ENCODE data around the gene NKD1.

NKD1 gene

GRCh38 chr16:50605733-50606430 lies 57.7 kb downstream of the NKD1 start:
- H3K4me3 ChIP-seq (ENCODE audit: low read depth, low read length): no peak overlapping the region
- TF ChIP-seq CTCF (IDR thresholded peaks at IDR 0.05; ENCODE audit: borderline replicate concordance, insufficient read depth, low read depth, low read length): no peak

GRCh38 chr16:50606431-50607050 lies 58.3 kb downstream of the NKD1 start:
- no peak for TF ChIP-seq CTCF (IDR thresholded peaks at IDR 0.05; ENCODE audit: borderline replicate concordance, insufficient read depth, low read depth, low read length)
- H3K4me3 ChIP-seq (ENCODE audit: low read depth, low read length): no peak overlapping the region

GRCh38 chr16:50607051-50607431 lies 58.8 kb downstream of the NKD1 start:
- no peak overlapping the region for H3K4me3 ChIP-seq (ENCODE audit: low read depth, low read length)
- TF ChIP-seq CTCF (IDR thresholded peaks at IDR 0.05; ENCODE audit: borderline replicate concordance, insufficient read depth, low read depth, low read length): no peak

- no peak overlapping the region for H3K4me3 ChIP-seq (ENCODE audit: low read depth, low read length)
- TF ChIP-seq CTCF (IDR thresholded peaks at IDR 0.05; ENCODE audit: borderline replicate concordance, insufficient read depth, low read depth, low read length): no peak
Observed at GRCh38 chr16:50607447-50607846, 59.3 kb downstream of the NKD1 start.

- TF ChIP-seq CTCF (IDR thresholded peaks at IDR 0.05; ENCODE audit: borderline replicate concordance, insufficient read depth, low read depth, low read length): no peak
- H3K4me3 ChIP-seq (ENCODE audit: low read depth, low read length): no peak overlapping the region
Observed at GRCh38 chr16:50607970-50608557, 59.9 kb downstream of the NKD1 start.

- no peak overlapping the region for H3K4me3 ChIP-seq (ENCODE audit: low read depth, low read length)
- TF ChIP-seq CTCF (IDR thresholded peaks at IDR 0.05; ENCODE audit: borderline replicate concordance, insufficient read depth, low read depth, low read length): no peak
Observed at GRCh38 chr16:50609049-50609448, 60.9 kb downstream of the NKD1 start.

GRCh38 chr16:50609471-50609870 lies 61.3 kb downstream of the NKD1 start:
- no peak for TF ChIP-seq CTCF (IDR thresholded peaks at IDR 0.05; ENCODE audit: borderline replicate concordance, insufficient read depth, low read depth, low read length)
- H3K4me3 ChIP-seq (ENCODE audit: low read depth, low read length): no peak overlapping the region
